GM21529 (cell line): Measurements from ENCODE around the gene MYO7B.
A peak's percentile ranks its signal among the peaks of the same experiment; 100 is the strongest.

Experiments
- ATAC-seq: cut with Tn5 transposase; IDR thresholded peaks from one replicate; pipeline ENCODE4 v1.9.1; 2021; ENCODE audit not compliant: unreplicated experiment

MYO7B gene

GRCh38 chr2:127572841-127573240 is 37.4 kb downstream of the MYO7B start:
- no peak for ATAC-seq

DNA sequence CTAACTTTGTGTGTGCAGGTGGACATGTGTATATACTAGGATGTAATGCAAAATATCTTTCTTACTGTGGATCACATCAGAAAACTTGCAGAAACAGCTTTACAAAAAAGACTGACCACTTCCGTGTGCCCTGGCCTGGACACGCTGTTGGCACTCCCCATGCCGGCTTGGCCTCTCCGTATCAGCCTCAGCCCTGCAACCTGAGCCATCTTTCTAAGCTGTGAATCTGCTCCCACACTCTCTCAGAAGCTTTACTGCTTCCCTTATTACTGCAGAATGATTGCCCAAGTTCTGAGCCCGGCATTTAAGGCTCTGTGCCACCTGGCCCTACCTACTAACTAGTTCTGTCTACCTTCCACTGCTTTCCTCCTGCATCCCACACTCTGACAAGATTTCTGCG is 37.8 kb downstream of the MYO7B start:
- ATAC-seq = no peak

GRCh38 chr2:127573771-127574170 is 38.3 kb downstream of the MYO7B start:
- no peak for ATAC-seq

- ATAC-seq = no peak
These were observed 39.2 kb downstream of the MYO7B start for GRCh38 chr2:127574656-127575055.

DNA sequence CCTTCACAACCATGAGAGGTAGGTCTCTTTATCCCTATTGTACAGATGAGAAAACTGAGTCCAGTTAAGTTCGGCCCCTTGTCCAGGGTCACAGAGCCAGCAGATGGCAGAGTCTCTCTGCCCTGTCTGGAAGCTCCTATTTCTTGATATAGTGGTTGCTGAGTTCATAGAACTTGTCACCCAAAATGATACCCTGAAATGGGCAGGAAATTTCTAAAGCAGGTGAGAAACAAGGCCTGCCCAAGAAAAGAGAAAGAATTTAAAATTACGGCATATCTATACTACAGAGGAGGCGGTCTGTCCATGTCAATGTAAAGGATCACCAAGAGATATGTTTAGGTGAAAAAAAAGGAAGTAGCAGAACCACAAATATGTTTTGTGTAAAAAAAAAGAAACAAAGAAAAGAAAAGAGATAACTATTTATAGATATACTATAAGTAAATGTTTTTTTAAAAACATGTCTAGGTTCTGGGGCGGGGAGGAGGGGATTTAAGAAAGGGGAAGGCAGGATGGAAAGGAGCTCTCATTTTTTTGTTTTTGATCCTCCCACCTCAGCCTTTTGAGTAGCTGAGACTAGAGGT is 39.8 kb downstream of the MYO7B start:
- peak; percentile 40 for ATAC-seq

GRCh38 chr2:127575941-127576432 is 40.5 kb downstream of the MYO7B start:
- ATAC-seq = no peak

DNA sequence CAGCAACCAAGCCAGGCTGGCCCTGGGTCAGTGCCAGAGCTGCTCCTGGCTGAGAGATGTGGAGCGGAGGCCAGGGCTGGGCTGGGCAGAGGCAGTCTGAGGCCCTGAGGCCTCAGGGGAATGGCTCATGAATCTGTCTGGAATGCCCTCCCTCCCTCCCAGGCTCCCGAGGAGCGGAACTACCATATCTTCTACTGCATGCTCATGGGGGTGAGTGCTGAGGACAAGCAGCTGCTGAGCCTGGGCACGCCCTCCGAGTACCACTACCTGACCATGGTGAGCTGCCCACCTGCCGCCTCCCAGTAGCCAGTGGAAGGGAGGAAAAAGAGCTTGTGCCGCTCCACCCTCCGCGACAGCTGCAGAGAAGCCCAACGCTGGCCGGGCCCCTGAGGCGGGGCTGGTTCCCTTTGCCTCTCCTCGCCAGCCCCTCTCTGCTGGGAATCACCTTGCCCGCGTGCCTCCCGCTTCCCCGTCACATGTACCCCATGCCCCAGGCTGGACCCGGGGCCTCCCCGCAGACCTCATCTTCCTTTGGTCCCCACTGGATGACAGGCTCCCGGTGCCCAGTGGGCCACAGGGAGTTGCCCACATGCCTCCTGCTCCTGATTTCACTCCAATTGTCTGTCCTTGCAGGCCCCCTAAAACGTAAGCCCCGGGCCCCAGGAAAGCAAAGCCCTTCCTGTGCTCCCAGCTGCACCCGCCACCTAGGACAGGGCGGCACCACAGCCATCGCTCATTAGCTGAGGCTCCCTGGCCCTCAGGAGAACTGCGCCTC is 41.1 kb downstream of the MYO7B start:
- no peak for ATAC-seq

GRCh38 chr2:127577208-127577475 is 41.7 kb downstream of the MYO7B start:
- ATAC-seq = no peak

GRCh38 chr2:127577503-127577902 is 42.0 kb downstream of the MYO7B start:
- no peak for ATAC-seq

- ATAC-seq = peak; percentile 56
These were observed 42.5 kb downstream of the MYO7B start for GRCh38 chr2:127577973-127578372.

- no peak for ATAC-seq
These were observed 42.9 kb downstream of the MYO7B start for GRCh38 chr2:127578411-127578810.

DNA sequence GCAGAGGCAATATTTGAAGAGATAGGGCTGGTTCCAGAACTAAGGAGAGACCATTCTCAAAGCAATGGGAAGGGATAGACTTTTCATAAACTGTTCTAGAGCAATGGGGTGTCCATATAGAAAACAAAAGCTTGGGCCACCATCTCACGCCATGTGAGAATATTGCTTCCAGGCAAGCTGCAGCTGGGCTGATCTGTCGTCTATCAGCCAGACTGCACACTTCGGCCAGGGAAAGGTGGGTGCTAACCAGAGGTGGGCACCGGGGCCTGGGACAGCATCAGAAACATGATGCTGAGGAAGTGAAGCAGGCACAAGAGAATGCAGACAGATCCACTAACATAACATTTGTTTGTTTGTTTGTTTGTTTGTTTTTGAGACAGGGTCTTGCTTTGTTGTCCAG is 43.7 kb downstream of the MYO7B start:
- no peak for ATAC-seq

- no peak for ATAC-seq
These were observed 44.9 kb downstream of the MYO7B start for GRCh38 chr2:127580167-127581049.

- ATAC-seq = no peak
These were observed 45.5 kb downstream of the MYO7B start for GRCh38 chr2:127581050-127581345.

- no peak for ATAC-seq
These were observed 46.3 kb downstream of the MYO7B start for GRCh38 chr2:127581516-127582490.

DNA sequence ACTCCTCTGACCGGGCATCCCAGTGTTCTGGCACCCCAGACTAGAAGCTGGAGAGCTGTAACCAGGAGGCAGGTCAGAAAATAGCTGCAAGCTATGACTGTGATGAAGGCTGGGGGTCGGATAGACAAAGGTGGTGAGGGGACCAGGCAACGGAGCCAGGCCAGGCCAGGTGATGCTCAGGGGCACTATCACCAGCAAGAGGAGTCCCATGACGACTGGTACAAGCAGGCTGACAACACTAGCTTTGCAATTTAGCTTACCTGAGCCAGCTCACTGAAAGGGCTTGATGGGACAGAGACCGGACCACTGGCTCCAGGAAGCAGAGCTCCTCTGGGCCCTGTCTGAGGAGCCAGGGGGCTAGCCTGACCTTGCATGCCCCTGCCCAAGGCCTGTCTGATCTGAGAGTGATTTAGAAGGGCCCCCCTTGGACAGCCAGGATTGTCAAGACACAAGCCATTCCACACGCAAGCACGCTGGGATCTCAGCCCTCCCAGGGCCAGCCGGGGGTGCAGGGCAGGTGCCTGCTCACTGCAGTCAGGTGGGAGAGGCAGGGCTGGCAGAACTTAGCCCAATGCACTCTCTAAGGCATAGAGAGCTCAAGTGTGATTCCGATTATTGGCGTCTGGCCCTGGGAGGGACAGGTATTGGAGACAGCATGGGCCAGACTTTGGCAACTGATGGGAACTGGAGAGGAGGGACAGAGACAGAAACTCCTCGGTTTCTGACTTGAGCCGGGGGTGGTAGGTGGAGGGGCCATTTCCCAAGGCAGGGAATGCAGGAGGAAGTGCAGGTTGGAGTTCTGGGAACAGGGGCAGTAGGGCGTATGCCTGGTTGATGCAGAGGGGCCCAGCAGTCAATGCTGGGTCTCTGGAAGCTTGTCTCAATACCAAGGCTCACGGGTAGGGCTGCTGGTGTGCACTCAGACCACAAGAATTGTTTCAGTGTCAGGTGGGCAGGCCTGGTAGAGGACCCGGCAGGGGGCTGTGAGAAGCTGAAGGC is 47.7 kb downstream of the MYO7B start:
- no peak for ATAC-seq

DNA sequence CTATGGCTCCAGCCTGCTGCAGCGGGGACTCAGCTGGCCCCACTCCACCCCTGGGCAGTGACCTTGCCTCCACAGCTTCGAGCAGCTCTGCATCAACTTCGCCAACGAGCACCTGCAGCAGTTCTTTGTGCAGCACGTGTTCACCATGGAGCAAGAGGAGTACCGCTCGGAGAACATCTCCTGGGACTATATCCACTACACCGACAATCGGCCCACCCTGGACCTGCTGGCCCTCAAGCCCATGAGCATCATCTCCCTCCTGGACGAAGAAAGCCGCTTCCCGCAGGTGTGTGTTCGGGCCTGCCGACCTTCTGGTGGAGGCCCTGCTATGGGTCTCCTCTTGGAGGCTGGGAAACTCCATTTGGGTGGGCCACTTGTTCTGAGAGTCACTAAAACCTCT is 48.6 kb downstream of the MYO7B start:
- no peak for ATAC-seq

DNA sequence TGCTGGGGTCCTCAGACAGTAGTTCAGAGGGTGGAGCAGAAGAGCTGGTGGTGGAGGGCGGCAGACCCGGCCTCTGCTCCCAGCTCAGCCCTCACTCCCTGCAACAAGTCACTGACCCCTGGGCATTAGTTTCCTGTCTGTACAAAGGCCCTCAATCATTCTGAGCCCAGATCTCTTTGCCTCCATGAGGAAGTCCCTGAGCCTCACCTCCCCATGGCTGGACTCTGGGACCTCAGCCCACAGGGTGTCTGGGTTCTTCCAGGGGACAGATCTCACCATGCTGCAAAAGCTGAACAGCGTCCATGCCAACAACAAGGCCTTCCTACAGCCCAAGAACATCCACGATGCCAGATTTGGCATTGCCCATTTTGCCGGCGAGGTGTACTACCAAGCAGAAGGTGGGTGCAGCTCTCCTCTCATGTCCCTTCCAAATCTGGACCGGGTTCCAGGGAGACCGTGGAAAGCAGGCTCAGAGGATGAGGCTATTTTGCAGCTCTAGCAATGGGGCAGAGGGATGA is 49.1 kb downstream of the MYO7B start:
- no peak for ATAC-seq

GRCh38 chr2:127585270-127585807 is 49.9 kb downstream of the MYO7B start:
- ATAC-seq = no peak
